Calu3 (cell line): Measurements from ENCODE around the gene STAC3. TPM values are rescaled to one million over a fixed set of nuclear protein-coding genes. Genes with fewer than 3 reads are reported as not detected.

Experiments
- BruUV-seq: library from RNA; stranded (reverse); fragments of 400-500 nt; replicated peaks from 2 replicates; lab custom pipeline; 2021; lab: Mats Ljungman, UMichigan
- CTCF ChIA-PET: fragments of 300-600 bp; sonication (Branson Sonifier 250); formaldehyde crosslinking; loops from one replicate; lab custom pipeline; 2022; ENCODE audit warnings: antibody characterized with exemption; lab: Charles Lee
- DNase-seq: peaks from one replicate; pipeline ENCODE4 v3.0.0; 2022
- H3K27ac Mint-ChIP-seq: one replicate; pipeline ENCODE4 v1.8.0; 2022; ENCODE audit warnings: mixed read lengths; ENCODE audit not compliant: unreplicated experiment
- H3K27me3 Mint-ChIP-seq: one replicate; pipeline ENCODE4 v1.8.0; 2022; ENCODE audit warnings: mixed read lengths; ENCODE audit not compliant: unreplicated experiment
- H3K36me3 Mint-ChIP-seq: one replicate; pipeline ENCODE4 v1.8.0; 2022; ENCODE audit warnings: mild to moderate bottlenecking, moderate library complexity, mixed read lengths; ENCODE audit not compliant: insufficient read depth, unreplicated experiment
- H3K4me1 Mint-ChIP-seq: one replicate; pipeline ENCODE4 v1.8.0; 2022; ENCODE audit warnings: mild to moderate bottlenecking, low read depth, mixed read lengths; ENCODE audit not compliant: unreplicated experiment
- H3K4me3 Mint-ChIP-seq: one replicate; pipeline ENCODE4 v1.8.0; 2022; ENCODE audit warnings: mild to moderate bottlenecking, low read depth, moderate library complexity, mixed read lengths; ENCODE audit not compliant: unreplicated experiment
- H3K9me3 Mint-ChIP-seq: one replicate; pipeline ENCODE4 v1.8.0; 2022; ENCODE audit warnings: low read depth, mixed read lengths; ENCODE audit not compliant: unreplicated experiment
- intact Hi-C: fragments of 100-400 bp; cut with micrococcal nuclease; formaldehyde crosslinking; loops from one replicate; pipeline ENCODE4 v1.10.0; 2022; ENCODE audit not compliant: unreplicated experiment
- total RNA-seq: library from RNA; stranded (reverse); gene quantifications from 2 replicates; pipeline ENCODE4 v1.2.3, GENCODE V29; 2022
- TF ChIP-seq, protein P1 (sequence below): fragments of 200-600 bp; IDR thresholded peaks from one replicate; pipeline ENCODE4 v1.8.0; 2022; ENCODE audit warnings: antibody characterized with exemption; ENCODE audit not compliant: unreplicated experiment

STAC3 gene
- total RNA-seq, 1 experiment from 2014 or later = 5.0 TPM

DNA sequence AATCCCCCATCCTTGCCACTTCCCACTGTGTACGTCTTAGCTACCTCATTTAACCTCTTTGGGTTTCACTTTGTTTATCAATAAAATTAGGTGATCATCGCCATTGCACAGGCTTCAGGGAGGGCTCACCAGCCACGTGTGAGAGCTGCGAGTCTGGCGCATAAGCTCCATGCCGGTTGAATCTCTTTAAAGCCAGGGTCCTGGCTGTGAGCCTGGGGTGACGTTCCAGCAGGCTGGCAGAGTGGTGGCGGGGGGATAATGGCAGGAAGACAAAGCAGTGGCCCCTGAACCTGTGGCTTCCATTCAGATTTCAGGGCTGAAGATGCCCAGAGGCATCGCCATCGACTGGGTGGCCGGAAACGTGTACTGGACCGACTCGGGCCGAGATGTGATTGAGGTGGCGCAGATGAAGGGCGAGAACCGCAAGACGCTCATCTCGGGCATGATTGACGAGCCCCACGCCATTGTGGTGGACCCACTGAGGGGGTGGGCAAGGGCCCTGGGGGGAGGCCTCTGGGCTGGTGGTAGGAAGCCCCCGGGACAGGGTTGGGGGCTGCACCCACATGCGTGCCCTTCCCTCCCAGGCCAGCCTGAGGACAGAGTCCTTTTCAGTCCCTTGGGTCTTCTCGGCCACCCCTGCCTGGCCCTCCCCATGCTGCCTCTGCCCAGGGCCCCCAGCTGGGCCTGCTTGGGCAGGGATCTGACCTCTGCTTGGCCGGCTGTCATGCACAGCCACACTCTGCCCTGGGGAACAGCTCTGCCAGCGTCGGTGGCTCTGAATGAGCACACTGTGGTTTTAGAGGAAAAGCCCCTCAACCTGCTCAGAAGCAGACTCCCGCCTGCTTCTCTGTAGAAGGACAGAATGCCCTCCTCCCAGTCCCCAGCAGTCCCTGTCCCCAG lies 43.0 kb downstream of the STAC3 start:
- CTCF ChIA-PET = no interaction called here

DNA sequence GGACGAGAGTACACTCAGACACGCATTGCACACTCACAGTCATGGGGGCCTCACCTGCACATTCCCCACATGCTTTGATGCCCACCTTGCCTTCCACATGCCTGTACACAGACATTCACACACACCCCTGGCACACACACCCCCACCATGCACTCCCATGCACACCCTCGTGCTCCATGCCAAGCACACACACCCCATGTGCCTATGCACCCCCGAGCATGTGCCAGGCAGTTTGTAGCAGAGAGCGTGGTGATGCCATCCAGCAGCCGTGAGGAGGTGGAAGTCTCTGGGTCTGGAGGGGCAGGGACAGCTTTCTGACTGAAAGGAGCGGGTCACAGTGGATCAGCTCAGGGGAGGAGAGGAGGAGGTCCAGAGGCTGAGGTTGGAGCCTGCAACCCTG lies 45.1 kb downstream of the STAC3 start:
- Mint-ChIP-seq H3K9me3 (no peaks in the 10 kb centered on the region), H3K36me3 (peaks cover 3% of the 10 kb centered on the region), H3K27ac (no peak overlapping the region), H3K27me3 (no peaks in the 10 kb centered on the region), H3K4me3 (no peak overlapping the region), H3K4me1 (no peaks in the 10 kb centered on the region)
- intact Hi-C loops = no loop called here
- no peak for DNase-seq
- no TSS peak for BruUV-seq
- TF ChIP-seq, protein P1, sequence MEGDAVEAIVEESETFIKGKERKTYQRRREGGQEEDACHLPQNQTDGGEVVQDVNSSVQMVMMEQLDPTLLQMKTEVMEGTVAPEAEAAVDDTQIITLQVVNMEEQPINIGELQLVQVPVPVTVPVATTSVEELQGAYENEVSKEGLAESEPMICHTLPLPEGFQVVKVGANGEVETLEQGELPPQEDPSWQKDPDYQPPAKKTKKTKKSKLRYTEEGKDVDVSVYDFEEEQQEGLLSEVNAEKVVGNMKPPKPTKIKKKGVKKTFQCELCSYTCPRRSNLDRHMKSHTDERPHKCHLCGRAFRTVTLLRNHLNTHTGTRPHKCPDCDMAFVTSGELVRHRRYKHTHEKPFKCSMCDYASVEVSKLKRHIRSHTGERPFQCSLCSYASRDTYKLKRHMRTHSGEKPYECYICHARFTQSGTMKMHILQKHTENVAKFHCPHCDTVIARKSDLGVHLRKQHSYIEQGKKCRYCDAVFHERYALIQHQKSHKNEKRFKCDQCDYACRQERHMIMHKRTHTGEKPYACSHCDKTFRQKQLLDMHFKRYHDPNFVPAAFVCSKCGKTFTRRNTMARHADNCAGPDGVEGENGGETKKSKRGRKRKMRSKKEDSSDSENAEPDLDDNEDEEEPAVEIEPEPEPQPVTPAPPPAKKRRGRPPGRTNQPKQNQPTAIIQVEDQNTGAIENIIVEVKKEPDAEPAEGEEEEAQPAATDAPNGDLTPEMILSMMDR = no peak
- CTCF ChIA-PET = no interaction called here

More for the DNA sequence above, 43.0 kb downstream of the STAC3 start:
- H3K27ac Mint-ChIP-seq = no peak overlapping the region
- H3K27me3 Mint-ChIP-seq = no peaks in the 10 kb centered on the region
- no peaks in the 10 kb centered on the region for H3K4me1 Mint-ChIP-seq
- no peak for DNase-seq
- intact Hi-C loops = no loop called here
- no peaks in the 10 kb centered on the region for H3K36me3 Mint-ChIP-seq
- H3K9me3 Mint-ChIP-seq = no peaks in the 10 kb centered on the region
- no peak overlapping the region for H3K4me3 Mint-ChIP-seq
- BruUV-seq = no TSS peak
- TF ChIP-seq, protein P1 = no peak

DNA sequence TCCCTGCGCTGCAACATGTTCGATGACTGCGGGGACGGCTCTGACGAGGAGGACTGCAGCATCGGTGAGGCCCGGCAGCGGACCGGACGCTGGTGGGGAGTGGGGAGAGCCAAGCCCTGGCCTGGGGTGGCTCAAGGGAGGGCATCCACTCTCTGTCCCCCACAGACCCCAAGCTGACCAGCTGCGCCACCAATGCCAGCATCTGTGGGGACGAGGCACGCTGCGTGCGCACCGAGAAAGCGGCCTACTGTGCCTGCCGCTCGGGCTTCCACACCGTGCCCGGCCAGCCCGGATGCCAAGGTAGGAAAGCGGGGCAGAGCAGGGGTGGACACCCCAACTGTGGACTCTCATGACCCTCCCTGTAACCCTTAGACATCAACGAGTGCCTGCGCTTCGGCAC lies 45.8 kb downstream of the STAC3 start:
- H3K9me3 Mint-ChIP-seq = no peaks in the 10 kb centered on the region
- H3K4me3 Mint-ChIP-seq = no peak overlapping the region
- H3K27me3 Mint-ChIP-seq = no peaks in the 10 kb centered on the region
- intact Hi-C loops = no loop called here
- H3K36me3 Mint-ChIP-seq = peaks cover 3% of the 10 kb centered on the region
- no peak overlapping the region for H3K27ac Mint-ChIP-seq
- CTCF ChIA-PET = no interaction called here
- no peaks in the 10 kb centered on the region for H3K4me1 Mint-ChIP-seq
- TF ChIP-seq, protein P1 = no peak
- no peak for DNase-seq
- BruUV-seq = no TSS peak

DNA sequence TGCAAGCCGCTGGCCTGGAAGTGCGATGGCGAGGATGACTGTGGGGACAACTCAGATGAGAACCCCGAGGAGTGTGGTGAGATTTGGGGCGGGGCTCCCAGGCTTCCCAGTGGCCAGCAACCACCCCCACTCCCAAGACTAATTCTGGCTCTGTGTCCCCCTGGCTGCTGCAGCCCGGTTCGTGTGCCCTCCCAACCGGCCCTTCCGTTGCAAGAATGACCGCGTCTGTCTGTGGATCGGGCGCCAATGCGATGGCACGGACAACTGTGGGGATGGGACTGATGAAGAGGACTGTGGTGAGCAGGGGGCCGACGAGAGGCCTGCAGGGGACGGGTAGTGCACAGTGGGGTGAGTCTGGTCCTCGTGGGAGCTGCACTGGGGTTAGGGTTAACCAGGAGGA lies 46.5 kb downstream of the STAC3 start:
- no peak for DNase-seq
- CTCF ChIA-PET = no interaction called here
- Mint-ChIP-seq H3K4me3 (no peak overlapping the region), H3K9me3 (no peaks in the 10 kb centered on the region), H3K27ac (no peak overlapping the region), H3K27me3 (no peaks in the 10 kb centered on the region), H3K4me1 (no peaks in the 10 kb centered on the region), H3K36me3 (peaks cover 3% of the 10 kb centered on the region)
- intact Hi-C loops = no loop called here
- TF ChIP-seq, protein P1 = no peak
- no TSS peak for BruUV-seq
